K562 (cell line): Measurements from ENCODE around the gene MPG. TPM values are rescaled to one million over a fixed set of nuclear protein-coding genes. Genes with fewer than 3 reads are reported as not detected.
A peak's percentile ranks its signal among the peaks of the same experiment; 100 is the strongest.

Experiments used
- CCNT2 ChIP-seq: IDR thresholded peaks from 2 replicates; pipeline ENCODE4 v1.6.1; 2011; ENCODE audit warnings: borderline replicate concordance, low read depth, mild to moderate bottlenecking, moderate library complexity, mixed read lengths, low read length; ENCODE audit not compliant: insufficient read length; ENCODE audit errors: extremely low read depth
- HNRNPUL1 ChIP-seq: fragments of 200-400 bp; formaldehyde crosslinking; IDR thresholded peaks from 2 replicates; pipeline ENCODE4 v1.6.1; 2017; ENCODE audit warnings: low read length
- ID3 ChIP-seq, 2 experiments: fragments of 250-450 bp in 1 of 2; fragments of 450-650 bp in 1 of 2; sonication (Bioruptor Pico) in 1 of 2; IDR thresholded peaks; 2 replicates each; pipeline versions ENCODE4 v1.6.1 to v1.8.0; 2016 to 2021; ENCODE audit warnings: mild to moderate bottlenecking in 2 of 2, moderate library complexity in 2 of 2, missing compliant biosample characterization in 1 of 2, missing genetic modification characterization in 1 of 2
- KLF6 ChIP-seq: fragments of 250-450 bp; sonication (Bioruptor Pico); IDR thresholded peaks from 2 replicates; pipeline ENCODE4 v1.4.0; 2020; ENCODE audit warnings: mild to moderate bottlenecking, moderate library complexity, borderline replicate concordance
- NCOA2 ChIP-seq, 2 experiments: fragments of 450-650 bp; IDR thresholded peaks; 2 replicates each; pipeline ENCODE4 v1.6.1; 2018; ENCODE audit warnings: mild to moderate bottlenecking in 2 of 2, moderate library complexity in 1 of 2; ENCODE audit not compliant: partially characterized antibody in 2 of 2
- NEUROD1 ChIP-seq: fragments of 150-350 bp; IDR thresholded peaks from 2 replicates; pipeline ENCODE4 v1.6.1; 2014; ENCODE audit warnings: borderline replicate concordance, low read length, low read depth; ENCODE audit not compliant: partially characterized antibody
- PHB ChIP-seq: fragments of 250-450 bp; sonication (Bioruptor Pico); IDR thresholded peaks from 2 replicates; pipeline ENCODE4 v1.5.0; 2021
- XRCC3 ChIP-seq: fragments of 450-650 bp; IDR thresholded peaks from 2 replicates; pipeline ENCODE4 v1.6.1; 2017; ENCODE audit warnings: mild to moderate bottlenecking, moderate library complexity
- polyA plus RNA-seq, 8 experiments: library from polyadenylated mRNA; depleted of rRNA in 4 of 8; stranded (reverse) in 5 of 8; unstranded in 3 of 8; fragments of >200 nt; fragmentation: Nextera tagmentation in 2 of 8; fragmentation: Illumina TruSeq in 1 of 8; extraction: Ambion mirVana in 2 of 8; extraction: Trizol in 1 of 8; gene quantifications; 2 replicates each; pipeline versions ENCODE4 v1.2.1 to v1.2.3, GENCODE V29; 2011 to 2014; ENCODE audit warnings: inconsistent platforms in 1 of 8, missing spikeins in 1 of 8
- total RNA-seq, 7 experiments: library from RNA; depleted of rRNA in 6 of 7; stranded (reverse); fragments of >200 nt in 6 of 7; fragmentation: Illumina TruSeq in 2 of 7; extraction: Trizol in 2 of 7; gene quantifications; 2 replicates each; pipeline versions ENCODE4 v1.2.1 to v1.2.3, GENCODE V29; 2011 to 2021; ENCODE audit warnings: low replicate concordance in 1 of 7
- TF ChIP-seq, protein P1 (sequence below): fragments of 250-450 bp; sonication (Bioruptor Pico); IDR thresholded peaks from 2 replicates; pipeline ENCODE4 v1.5.0; 2022; ENCODE audit warnings: mild to moderate bottlenecking
- TF ChIP-seq, protein P2 (sequence below): IDR thresholded peaks from 3 replicates; pipeline ENCODE4 v1.6.1; 2011; ENCODE audit warnings: borderline replicate concordance, mild to moderate bottlenecking, moderate library complexity; ENCODE audit not compliant: insufficient read length; ENCODE audit errors: extremely low read depth
- TF ChIP-seq, protein P3 (sequence below): sonication (generic); formaldehyde crosslinking; IDR thresholded peaks from 2 replicates; pipeline ENCODE4 v1.8.0; 2023; ENCODE audit warnings: mild to moderate bottlenecking, missing genetic modification reagents

Gene MPG
- total and polyA plus RNA-seq, 9 of the 15 experiments (the other 6 are each of a cell fraction or from before 2014, with no cell fraction given), result 0.42 to 226 (median 36.2) TPM

DNA sequence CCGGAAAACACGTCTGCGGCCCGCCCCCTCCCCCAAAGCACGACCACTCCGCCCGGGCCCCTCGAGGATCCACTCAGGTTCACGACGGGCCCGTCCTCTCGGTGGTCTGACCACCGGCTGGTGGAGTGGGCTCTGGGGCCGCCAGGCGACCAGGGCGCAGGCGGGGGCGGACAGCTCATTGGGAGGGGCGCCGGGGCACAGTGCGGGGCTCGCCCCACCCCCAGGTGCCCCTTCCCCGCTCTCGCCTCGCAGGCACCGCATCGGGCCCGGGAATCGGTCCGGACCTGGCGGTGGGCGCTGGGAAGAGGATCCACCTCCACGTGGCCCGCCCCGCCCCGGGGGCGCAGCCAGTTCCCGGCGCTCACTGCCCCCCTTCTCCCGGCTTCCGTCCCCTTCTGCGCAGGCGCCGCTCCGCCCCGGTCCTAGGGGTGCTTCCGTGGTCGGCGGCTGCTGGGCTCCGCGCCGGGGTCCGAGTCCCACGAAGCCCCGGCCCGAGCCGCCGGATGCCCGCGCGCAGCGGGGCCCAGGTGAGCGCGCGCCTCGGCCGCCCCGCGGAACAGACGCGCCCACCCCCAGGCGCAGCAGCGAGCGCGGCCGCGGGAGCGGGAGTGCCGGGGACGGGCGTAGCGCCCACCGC is at the start of gene MPG (continued):
- TF ChIP-seq ID3 (CRISPR knock-in tag; IDR thresholded peaks at IDR 0.05) (no peak), ID3 (tag; IDR thresholded peaks at IDR 0.05) (no peak), HNRNPUL1 (no peak), XRCC3 (no peak), PHB (CRISPR knock-in tag) (no peak), NCOA2 (IDR thresholded peaks at IDR 0.05; ENCODE audit: partially characterized antibody in 2 of 2) (no peak), CCNT2 (peak; percentile 75), KLF6 (no peak), NEUROD1 (no peak)
- TF ChIP-seq, protein P1, sequence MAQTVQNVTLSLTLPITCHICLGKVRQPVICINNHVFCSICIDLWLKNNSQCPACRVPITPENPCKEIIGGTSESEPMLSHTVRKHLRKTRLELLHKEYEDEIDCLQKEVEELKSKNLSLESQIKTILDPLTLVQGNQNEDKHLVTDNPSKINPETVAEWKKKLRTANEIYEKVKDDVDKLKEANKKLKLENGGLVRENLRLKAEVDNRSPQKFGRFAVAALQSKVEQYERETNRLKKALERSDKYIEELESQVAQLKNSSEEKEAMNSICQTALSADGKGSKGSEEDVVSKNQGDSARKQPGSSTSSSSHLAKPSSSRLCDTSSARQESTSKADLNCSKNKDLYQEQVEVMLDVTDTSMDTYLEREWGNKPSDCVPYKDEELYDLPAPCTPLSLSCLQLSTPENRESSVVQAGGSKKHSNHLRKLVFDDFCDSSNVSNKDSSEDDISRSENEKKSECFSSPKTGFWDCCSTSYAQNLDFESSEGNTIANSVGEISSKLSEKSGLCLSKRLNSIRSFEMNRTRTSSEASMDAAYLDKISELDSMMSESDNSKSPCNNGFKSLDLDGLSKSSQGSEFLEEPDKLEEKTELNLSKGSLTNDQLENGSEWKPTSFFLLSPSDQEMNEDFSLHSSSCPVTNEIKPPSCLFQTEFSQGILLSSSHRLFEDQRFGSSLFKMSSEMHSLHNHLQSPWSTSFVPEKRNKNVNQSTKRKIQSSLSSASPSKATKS, result no peak
- TF ChIP-seq, protein P2, sequence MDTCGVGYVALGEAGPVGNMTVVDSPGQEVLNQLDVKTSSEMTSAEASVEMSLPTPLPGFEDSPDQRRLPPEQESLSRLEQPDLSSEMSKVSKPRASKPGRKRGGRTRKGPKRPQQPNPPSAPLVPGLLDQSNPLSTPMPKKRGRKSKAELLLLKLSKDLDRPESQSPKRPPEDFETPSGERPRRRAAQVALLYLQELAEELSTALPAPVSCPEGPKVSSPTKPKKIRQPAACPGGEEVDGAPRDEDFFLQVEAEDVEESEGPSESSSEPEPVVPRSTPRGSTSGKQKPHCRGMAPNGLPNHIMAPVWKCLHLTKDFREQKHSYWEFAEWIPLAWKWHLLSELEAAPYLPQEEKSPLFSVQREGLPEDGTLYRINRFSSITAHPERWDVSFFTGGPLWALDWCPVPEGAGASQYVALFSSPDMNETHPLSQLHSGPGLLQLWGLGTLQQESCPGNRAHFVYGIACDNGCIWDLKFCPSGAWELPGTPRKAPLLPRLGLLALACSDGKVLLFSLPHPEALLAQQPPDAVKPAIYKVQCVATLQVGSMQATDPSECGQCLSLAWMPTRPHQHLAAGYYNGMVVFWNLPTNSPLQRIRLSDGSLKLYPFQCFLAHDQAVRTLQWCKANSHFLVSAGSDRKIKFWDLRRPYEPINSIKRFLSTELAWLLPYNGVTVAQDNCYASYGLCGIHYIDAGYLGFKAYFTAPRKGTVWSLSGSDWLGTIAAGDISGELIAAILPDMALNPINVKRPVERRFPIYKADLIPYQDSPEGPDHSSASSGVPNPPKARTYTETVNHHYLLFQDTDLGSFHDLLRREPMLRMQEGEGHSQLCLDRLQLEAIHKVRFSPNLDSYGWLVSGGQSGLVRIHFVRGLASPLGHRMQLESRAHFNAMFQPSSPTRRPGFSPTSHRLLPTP, result no peak
- TF ChIP-seq, protein P3, sequence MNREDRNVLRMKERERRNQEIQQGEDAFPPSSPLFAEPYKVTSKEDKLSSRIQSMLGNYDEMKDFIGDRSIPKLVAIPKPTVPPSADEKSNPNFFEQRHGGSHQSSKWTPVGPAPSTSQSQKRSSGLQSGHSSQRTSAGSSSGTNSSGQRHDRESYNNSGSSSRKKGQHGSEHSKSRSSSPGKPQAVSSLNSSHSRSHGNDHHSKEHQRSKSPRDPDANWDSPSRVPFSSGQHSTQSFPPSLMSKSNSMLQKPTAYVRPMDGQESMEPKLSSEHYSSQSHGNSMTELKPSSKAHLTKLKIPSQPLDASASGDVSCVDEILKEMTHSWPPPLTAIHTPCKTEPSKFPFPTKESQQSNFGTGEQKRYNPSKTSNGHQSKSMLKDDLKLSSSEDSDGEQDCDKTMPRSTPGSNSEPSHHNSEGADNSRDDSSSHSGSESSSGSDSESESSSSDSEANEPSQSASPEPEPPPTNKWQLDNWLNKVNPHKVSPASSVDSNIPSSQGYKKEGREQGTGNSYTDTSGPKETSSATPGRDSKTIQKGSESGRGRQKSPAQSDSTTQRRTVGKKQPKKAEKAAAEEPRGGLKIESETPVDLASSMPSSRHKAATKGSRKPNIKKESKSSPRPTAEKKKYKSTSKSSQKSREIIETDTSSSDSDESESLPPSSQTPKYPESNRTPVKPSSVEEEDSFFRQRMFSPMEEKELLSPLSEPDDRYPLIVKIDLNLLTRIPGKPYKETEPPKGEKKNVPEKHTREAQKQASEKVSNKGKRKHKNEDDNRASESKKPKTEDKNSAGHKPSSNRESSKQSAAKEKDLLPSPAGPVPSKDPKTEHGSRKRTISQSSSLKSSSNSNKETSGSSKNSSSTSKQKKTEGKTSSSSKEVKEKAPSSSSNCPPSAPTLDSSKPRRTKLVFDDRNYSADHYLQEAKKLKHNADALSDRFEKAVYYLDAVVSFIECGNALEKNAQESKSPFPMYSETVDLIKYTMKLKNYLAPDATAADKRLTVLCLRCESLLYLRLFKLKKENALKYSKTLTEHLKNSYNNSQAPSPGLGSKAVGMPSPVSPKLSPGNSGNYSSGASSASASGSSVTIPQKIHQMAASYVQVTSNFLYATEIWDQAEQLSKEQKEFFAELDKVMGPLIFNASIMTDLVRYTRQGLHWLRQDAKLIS (CRISPR knock-in tag), result no peak
